ENCODE measurements around the gene JADE1.

DNA sequence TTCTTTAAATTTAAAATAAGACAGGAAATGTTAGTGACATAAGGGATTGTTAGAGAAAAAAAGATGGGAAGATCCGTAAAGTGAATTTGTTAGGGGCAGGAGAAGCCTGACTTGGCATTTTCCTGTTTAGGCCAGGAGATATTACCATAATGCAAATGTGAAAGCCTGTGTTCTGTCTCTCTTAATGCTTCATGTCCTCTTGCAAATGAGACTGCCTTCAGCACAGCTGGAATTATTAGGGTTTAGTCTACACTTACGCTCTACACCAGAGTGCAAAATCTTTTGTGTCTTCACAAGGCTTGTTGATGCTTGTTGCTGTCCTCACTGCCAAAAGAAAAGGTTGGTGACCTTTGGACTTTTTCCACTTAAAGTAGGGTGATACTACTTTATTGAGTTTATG is 56.8 kb downstream of the JADE1 start:
- TF ChIP-seq, protein P1, sequence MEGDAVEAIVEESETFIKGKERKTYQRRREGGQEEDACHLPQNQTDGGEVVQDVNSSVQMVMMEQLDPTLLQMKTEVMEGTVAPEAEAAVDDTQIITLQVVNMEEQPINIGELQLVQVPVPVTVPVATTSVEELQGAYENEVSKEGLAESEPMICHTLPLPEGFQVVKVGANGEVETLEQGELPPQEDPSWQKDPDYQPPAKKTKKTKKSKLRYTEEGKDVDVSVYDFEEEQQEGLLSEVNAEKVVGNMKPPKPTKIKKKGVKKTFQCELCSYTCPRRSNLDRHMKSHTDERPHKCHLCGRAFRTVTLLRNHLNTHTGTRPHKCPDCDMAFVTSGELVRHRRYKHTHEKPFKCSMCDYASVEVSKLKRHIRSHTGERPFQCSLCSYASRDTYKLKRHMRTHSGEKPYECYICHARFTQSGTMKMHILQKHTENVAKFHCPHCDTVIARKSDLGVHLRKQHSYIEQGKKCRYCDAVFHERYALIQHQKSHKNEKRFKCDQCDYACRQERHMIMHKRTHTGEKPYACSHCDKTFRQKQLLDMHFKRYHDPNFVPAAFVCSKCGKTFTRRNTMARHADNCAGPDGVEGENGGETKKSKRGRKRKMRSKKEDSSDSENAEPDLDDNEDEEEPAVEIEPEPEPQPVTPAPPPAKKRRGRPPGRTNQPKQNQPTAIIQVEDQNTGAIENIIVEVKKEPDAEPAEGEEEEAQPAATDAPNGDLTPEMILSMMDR (IDR thresholded peaks at IDR 0.05) = no peak
- TF ChIP-seq POLR2A (IDR thresholded peaks at IDR 0.05) = no peak
